ENCODE data around the gene SLFNL1.

The SLFNL1 gene

GRCh38 chr1:41032147-41032546 is 10.6 kb upstream of the SLFNL1 start:
- ChIA-PET POLR2A (no interaction called here), CTCF (no interaction called here)
- DNase-seq (ENCODE audit: low read depth, low spot score): no peak
- TF ChIP-seq CTCF (IDR thresholded peaks at IDR 0.05; ENCODE audit: insufficient read depth, low read length, missing control alignments): no peak
- no peak overlapping the region for H3K4me3 ChIP-seq (ENCODE audit: low read depth, low read length)

GRCh38 chr1:41030872-41031616 is 9.5 kb upstream of the SLFNL1 start:
- TF ChIP-seq CTCF (IDR thresholded peaks at IDR 0.05; ENCODE audit: insufficient read depth, low read length, missing control alignments): no peak
- ChIA-PET POLR2A (no interaction called here), CTCF (no interaction called here)
- DNase-seq (ENCODE audit: low read depth, low spot score): no peak
- H3K4me3 ChIP-seq (ENCODE audit: low read depth, low read length): no peak overlapping the region

GRCh38 chr1:41028034-41028642 is 6.6 kb upstream of the SLFNL1 start:
- TF ChIP-seq CTCF (IDR thresholded peaks at IDR 0.05; ENCODE audit: insufficient read depth, low read length, missing control alignments): no peak
- no peak for DNase-seq (ENCODE audit: low read depth, low spot score)
- ChIA-PET CTCF (interaction anchor here (1.4 kb wide), 1 partner anchor 213 kb away, joined by 3 read pairs; no protein-coding TSS in a partner anchor), POLR2A (no interaction called here)
- no peak overlapping the region for H3K4me3 ChIP-seq (ENCODE audit: low read depth, low read length)

GRCh38 chr1:41025979-41026819 is 4.7 kb upstream of the SLFNL1 start:
- no peak for TF ChIP-seq CTCF (IDR thresholded peaks at IDR 0.05; ENCODE audit: insufficient read depth, low read length, missing control alignments)
- ChIA-PET POLR2A (no interaction called here), CTCF (no interaction called here)
- H3K4me3 ChIP-seq (ENCODE audit: low read depth, low read length): no peak overlapping the region
- no peak for DNase-seq (ENCODE audit: low read depth, low spot score)

- no peak for TF ChIP-seq CTCF (IDR thresholded peaks at IDR 0.05; ENCODE audit: insufficient read depth, low read length, missing control alignments)
- no peak for DNase-seq (ENCODE audit: low read depth, low spot score)
- POLR2A ChIA-PET: no interaction called here
- no peak overlapping the region for H3K4me3 ChIP-seq (ENCODE audit: low read depth, low read length)
- CTCF ChIA-PET: interaction anchor here (0.7 to 2.0 kb wide), 2 partner anchors 98 to 176 kb away, joined by 3 to 8 read pairs; no protein-coding TSS in a partner anchor
Measured at GRCh38 chr1:41024953-41025352, 3.4 kb upstream of the SLFNL1 start.

All from AG04449 (cell line).